Measurements from ENCODE around the gene ZFR2. TPM values are rescaled to one million over a fixed set of nuclear protein-coding genes. Genes with fewer than 3 reads are reported as not detected.

ZFR2 gene
- total RNA-seq, 4 donors from 2014 or later = not detected

GRCh38 chr19:3826163-3826562 lies 42.7 kb downstream of the ZFR2 start:
- no peak for TF ChIP-seq CTCF (IDR thresholded peaks at IDR 0.05; ENCODE audit: low read depth)

GRCh38 chr19:3825286-3825956 lies 43.4 kb downstream of the ZFR2 start:
- no peak for TF ChIP-seq CTCF (IDR thresholded peaks at IDR 0.05; ENCODE audit: low read depth)

GRCh38 chr19:3823350-3823713 lies 45.5 kb downstream of the ZFR2 start:
- no peak for TF ChIP-seq CTCF (IDR thresholded peaks at IDR 0.05; ENCODE audit: low read depth)

GRCh38 chr19:3822683-3823349 lies 46.0 kb downstream of the ZFR2 start:
- no peak for TF ChIP-seq CTCF (IDR thresholded peaks at IDR 0.05; ENCODE audit: low read depth)

GRCh38 chr19:3821857-3822364 lies 46.9 kb downstream of the ZFR2 start:
- no peak for TF ChIP-seq CTCF (IDR thresholded peaks at IDR 0.05; ENCODE audit: low read depth)

GRCh38 chr19:3821156-3821555 lies 47.7 kb downstream of the ZFR2 start:
- no peak for TF ChIP-seq CTCF (IDR thresholded peaks at IDR 0.05; ENCODE audit: low read depth)

- TF ChIP-seq CTCF (IDR thresholded peaks at IDR 0.05; ENCODE audit: low read depth) = no peak
Measured at GRCh38 chr19:3819989-3820388, 48.8 kb downstream of the ZFR2 start.

All from subcutaneous adipose tissue (tissue), 4 donors.